Smooth muscle cell (in vitro differentiated cells): ENCODE results near the gene FAM53A. TPM values are rescaled to one million over a fixed set of nuclear protein-coding genes. Genes with fewer than 3 reads are reported as not detected.
A peak's percentile ranks its signal among the peaks of the same experiment; 100 is the strongest.

Experiments used
- DNase-seq: peaks from one replicate; lab custom pipeline; 2025; ENCODE audit not compliant: unreplicated experiment; lab: John Stamatoyannopoulos, UW
- H2AFZ ChIP-seq: fragments of 200-600 bp; sonication (generic); 2 replicates; pipeline ENCODE4 v1.6.0; 2016; ENCODE audit warnings: antibody characterized with exemption, low read depth, mild to moderate bottlenecking
- H3F3A ChIP-seq: fragments of 200-600 bp; sonication (generic); 2 replicates; pipeline ENCODE4 v1.6.0; 2017; ENCODE audit warnings: antibody characterized with exemption, low read depth
- H3K27ac ChIP-seq: fragments of 200-600 bp; sonication (generic); 2 replicates; pipeline ENCODE4 v1.5.1; 2016; ENCODE audit warnings: low read depth, mild to moderate bottlenecking
- H3K27me3 ChIP-seq: fragments of 200-600 bp; sonication (generic); 2 replicates; pipeline ENCODE4 v1.6.1; 2016; ENCODE audit warnings: low read depth, mild to moderate bottlenecking
- H3K36me3 ChIP-seq: fragments of 200-600 bp; sonication (generic); 2 replicates; pipeline ENCODE4 v1.5.1; 2016; ENCODE audit warnings: low read depth
- H3K4me1 ChIP-seq: fragments of 200-600 bp; sonication (generic); 2 replicates; pipeline ENCODE4 v1.5.1; 2016; ENCODE audit warnings: low read depth
- H3K4me2 ChIP-seq: fragments of 200-600 bp; sonication (generic); 2 replicates; pipeline ENCODE4 v1.6.0; 2016; ENCODE audit warnings: mild to moderate bottlenecking
- H3K4me3 ChIP-seq: fragments of 200-600 bp; sonication (generic); 2 replicates; pipeline ENCODE4 v1.5.1; 2016; ENCODE audit warnings: mild to moderate bottlenecking
- H3K79me2 ChIP-seq: fragments of 200-600 bp; sonication (generic); 2 replicates; pipeline ENCODE4 v1.6.0; 2016; ENCODE audit warnings: low read depth, mild to moderate bottlenecking
- H3K9ac ChIP-seq: fragments of 200-600 bp; sonication (generic); 2 replicates; pipeline ENCODE4 v1.6.0; 2016; ENCODE audit warnings: low read depth
- H3K9me3 ChIP-seq: fragments of 200-600 bp; sonication (generic); replicated peaks from 2 replicates; pipeline ENCODE4 v1.5.1; 2016; ENCODE audit warnings: low read depth
- H4K20me1 ChIP-seq: fragments of 200-600 bp; sonication (generic); 2 replicates; pipeline ENCODE4 v1.6.0; 2016; ENCODE audit warnings: low read depth
- CTCF ChIP-seq: fragments of 200-600 bp; sonication (generic); IDR thresholded peaks from 2 replicates; pipeline ENCODE4 v1.5.1; 2017; ENCODE audit warnings: borderline replicate concordance, mild to moderate bottlenecking, antibody characterized with exemption; ENCODE audit not compliant: insufficient read depth, poor library complexity, severe bottlenecking
- WGBS: methylation state at CpG from one replicate; pipeline ENCODE4 v1.1.7; 2016; ENCODE audit warnings: low lambda C conversion rate; 5-methylcytosine and 5-hydroxymethylcytosine counted together
- polyA plus RNA-seq: library from polyadenylated mRNA; unstranded; fragments of >200 nt; fragmentation: Nextera tagmentation; extraction: Ambion mirVana; gene quantifications from 2 replicates; pipeline ENCODE4 v1.2.1, GENCODE V29; 2016
- total RNA-seq: library from RNA; depleted of rRNA; stranded (reverse); fragments of >200 nt; gene quantifications from 2 replicates; pipeline ENCODE4 v1.2.3, GENCODE V29; 2014

The FAM53A gene
- total RNA-seq (not detected in 2 replicates), polyA plus RNA-seq (0.70 and 2.7 TPM in 2 replicates)

GRCh38 chr4:1683736-1684505 lies at the start of gene FAM53A:
Gene FAM53A (minus strand): TSS chr4:1684313. CDS start chr4:1668741, 15,572 bp downstream.
- no peak for TF ChIP-seq CTCF
- Histone ChIP-seq H3K36me3 (no peaks in the 10 kb centered on the region), H3K27me3 (no peaks in the 10 kb centered on the region), H3K4me1 (peaks cover 3% of the 10 kb centered on the region), H3K27ac (peak within 1 kb of the TSS; percentile 54), H2AFZ (peak within 1 kb of the TSS; percentile 64), H3K4me2 (peak within 1 kb of the TSS; percentile 82), H3F3A (peaks cover 8% of the 10 kb centered on the region), H4K20me1 (no peaks in the 10 kb centered on the region), H3K4me3 (peak within 1 kb of the TSS; percentile 45), H3K9ac (peak within 1 kb of the TSS; percentile 5), H3K79me2 (no peaks in the 10 kb centered on the region), H3K9me3 (no peaks in the 10 kb centered on the region)
- DNase-seq = no peak
- WGBS = 2% methylated on average over 62 of the region's 118 CpGs

- Histone ChIP-seq H3K9ac (no peak overlapping the region), H3K9me3 (no peaks in the 10 kb centered on the region), H3K4me3 (no peak overlapping the region), H3K4me2 (no peak overlapping the region), H4K20me1 (no peaks in the 10 kb centered on the region), H3K4me1 (no peaks in the 10 kb centered on the region), H3F3A (no peaks in the 10 kb centered on the region), H3K27ac (no peak overlapping the region), H3K27me3 (no peaks in the 10 kb centered on the region), H3K36me3 (no peaks in the 10 kb centered on the region), H3K79me2 (no peaks in the 10 kb centered on the region), H2AFZ (no peak overlapping the region)
- TF ChIP-seq CTCF = no peak
- DNase-seq = no peak
- 97% methylated on average over 10 of the region's 10 CpGs for WGBS
These were observed 48.8 kb upstream of the FAM53A start for GRCh38 chr4:1732911-1733310.

GRCh38 chr4:1731180-1731579 lies 47.1 kb upstream of the FAM53A start:
- Histone ChIP-seq H3K79me2 (peaks cover 4% of the 10 kb centered on the region), H3K9me3 (no peaks in the 10 kb centered on the region), H3K9ac (no peak overlapping the region), H3K36me3 (no peaks in the 10 kb centered on the region), H3K27ac (no peak overlapping the region), H3F3A (no peaks in the 10 kb centered on the region), H3K4me3 (no peak overlapping the region), H2AFZ (no peak overlapping the region), H3K4me2 (no peak overlapping the region), H3K27me3 (no peaks in the 10 kb centered on the region), H3K4me1 (no peaks in the 10 kb centered on the region), H4K20me1 (no peaks in the 10 kb centered on the region)
- 88% methylated on average over 10 of the region's 10 CpGs for WGBS
- DNase-seq = no peak
- no peak for TF ChIP-seq CTCF

- H4K20me1 ChIP-seq = no peaks in the 10 kb centered on the region
- H3K79me2 ChIP-seq = peaks cover 4% of the 10 kb centered on the region
- H3K36me3 ChIP-seq = no peaks in the 10 kb centered on the region
- no peak overlapping the region for H3K27ac ChIP-seq
- no peak overlapping the region for H3K4me2 ChIP-seq
- H3K9ac ChIP-seq = no peak overlapping the region
- H2AFZ ChIP-seq = no peak overlapping the region
- no peak overlapping the region for H3K4me3 ChIP-seq
- no peaks in the 10 kb centered on the region for H3K27me3 ChIP-seq
- no peaks in the 10 kb centered on the region for H3K4me1 ChIP-seq
- TF ChIP-seq CTCF = no peak
- DNase-seq = no peak
- no peaks in the 10 kb centered on the region for H3F3A ChIP-seq
- 93% methylated on average over 15 of the region's 16 CpGs for WGBS
- H3K9me3 ChIP-seq = no peaks in the 10 kb centered on the region
These were observed 46.5 kb upstream of the FAM53A start for GRCh38 chr4:1730532-1731135.
